Activated CD8-positive, alpha-beta T cell treated with anti-CD3 and anti-CD28 coated beads for 36 hours (primary cell): ENCODE data around the gene GTF2F2. TPM values are rescaled to one million over a fixed set of nuclear protein-coding genes. Genes with fewer than 3 reads are reported as not detected.

Source experiments
- ATAC-seq: fragments of 200-7000 bp; cut with Tn5 transposase; one replicate; pipeline ENCODE4 v1.10.0; 2021; ENCODE audit warnings: mild to moderate bottlenecking, moderate library complexity
- CTCF ChIA-PET: fragments of 350-600 bp; sonication (Branson Sonifier 250); formaldehyde crosslinking; loops from one replicate; lab custom pipeline; 2021; ENCODE audit warnings: antibody characterized with exemption; lab: Charles Lee
- POLR2A ChIA-PET: fragments of 350-600 bp; sonication (Branson Sonifier 250); formaldehyde crosslinking; loops from one replicate; lab custom pipeline; 2021; ENCODE audit warnings: antibody characterized with exemption; lab: Charles Lee
- DNase-seq: peaks from one replicate; pipeline ENCODE4 v3.0.0-alpha.2; 2020
- H3K27ac Mint-ChIP-seq: one replicate; pipeline ENCODE4 v1.8.0; 2021; ENCODE audit warnings: mild to moderate bottlenecking, mixed read lengths
- H3K27me3 Mint-ChIP-seq: one replicate; pipeline ENCODE4 v1.8.0; 2021; ENCODE audit warnings: mixed read lengths
- H3K36me3 Mint-ChIP-seq: one replicate; pipeline ENCODE4 v1.8.0; 2021; ENCODE audit warnings: low read depth, mixed read lengths
- H3K4me1 Mint-ChIP-seq: one replicate; pipeline ENCODE4 v1.8.0; 2021; ENCODE audit warnings: low read depth, mixed read lengths
- H3K4me3 Mint-ChIP-seq: one replicate; pipeline ENCODE4 v1.8.0; 2021; ENCODE audit warnings: mild to moderate bottlenecking, moderate library complexity, mixed read lengths
- H3K9me3 Mint-ChIP-seq: one replicate; pipeline ENCODE4 v1.8.0; 2021; ENCODE audit warnings: mixed read lengths
- intact Hi-C: fragments of 100-400 bp; cut with micrococcal nuclease; formaldehyde crosslinking; loops from one replicate; pipeline ENCODE4 v1.10.0; 2022
- total RNA-seq, 2 experiments: library from RNA; stranded (reverse); gene quantifications; one replicate each; pipeline ENCODE4 v1.2.3, GENCODE V29; 2021
- TF ChIP-seq, protein P1 (sequence below): fragments of 200-600 bp; IDR thresholded peaks from one replicate; pipeline ENCODE4 v1.8.0; 2022; ENCODE audit warnings: antibody characterized with exemption, mild to moderate bottlenecking

Gene GTF2F2
- total RNA-seq, 2 experiments from 2014 or later: 25.8 to 28.9 TPM

DNA sequence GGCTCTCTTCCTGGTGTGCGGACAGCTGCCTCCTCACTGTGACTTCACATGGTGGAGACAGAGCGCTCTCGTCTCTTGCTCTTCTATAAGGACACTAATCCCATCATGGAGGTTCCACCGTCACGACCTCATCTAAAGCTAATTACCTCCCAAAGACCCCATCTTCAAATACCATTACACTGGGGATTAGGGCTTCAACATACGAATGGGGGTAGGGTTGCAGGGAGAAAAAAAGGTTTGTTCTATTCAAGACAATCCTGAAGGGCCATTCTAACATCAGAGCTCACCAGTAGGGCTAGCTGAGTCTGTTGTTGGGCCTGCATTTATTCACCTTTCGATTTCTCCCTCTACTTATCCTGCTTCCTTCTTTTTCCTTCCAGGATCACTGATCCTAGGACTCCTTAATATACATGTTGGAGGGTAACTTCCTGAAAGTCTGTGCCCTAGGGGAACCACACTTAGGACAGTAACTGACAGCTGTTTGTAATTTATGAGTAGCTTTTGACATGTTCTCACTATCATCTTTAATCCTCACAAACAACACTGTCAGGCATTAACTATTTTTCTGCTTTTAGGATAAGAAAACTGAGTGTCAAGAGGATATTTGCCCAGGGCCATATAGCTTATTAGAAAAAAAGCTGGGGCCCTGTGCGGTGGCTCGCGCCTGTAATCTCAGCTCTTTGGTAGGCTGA, 18.8 kb upstream of the GTF2F2 start:
- intact Hi-C loops: loop anchor here (10.0 kb wide), 1 partner anchor 47 kb away; no protein-coding TSS in a partner anchor
- Mint-ChIP-seq H3K4me3 (no peak overlapping the region), H3K36me3 (no peaks in the 10 kb centered on the region), H3K27me3 (peaks cover 6% of the 10 kb centered on the region), H3K27ac (no peak overlapping the region), H3K9me3 (no peaks in the 10 kb centered on the region), H3K4me1 (no peaks in the 10 kb centered on the region)
- ChIA-PET CTCF (no interaction called here), POLR2A (interaction anchor here (0.6 to 1.9 kb wide), 2 partner anchors 9 to 33 kb away, joined by 3 to 4 read pairs; no protein-coding TSS in a partner anchor)
- no peak for ATAC-seq
- DNase-seq: no peak
- TF ChIP-seq, protein P1, sequence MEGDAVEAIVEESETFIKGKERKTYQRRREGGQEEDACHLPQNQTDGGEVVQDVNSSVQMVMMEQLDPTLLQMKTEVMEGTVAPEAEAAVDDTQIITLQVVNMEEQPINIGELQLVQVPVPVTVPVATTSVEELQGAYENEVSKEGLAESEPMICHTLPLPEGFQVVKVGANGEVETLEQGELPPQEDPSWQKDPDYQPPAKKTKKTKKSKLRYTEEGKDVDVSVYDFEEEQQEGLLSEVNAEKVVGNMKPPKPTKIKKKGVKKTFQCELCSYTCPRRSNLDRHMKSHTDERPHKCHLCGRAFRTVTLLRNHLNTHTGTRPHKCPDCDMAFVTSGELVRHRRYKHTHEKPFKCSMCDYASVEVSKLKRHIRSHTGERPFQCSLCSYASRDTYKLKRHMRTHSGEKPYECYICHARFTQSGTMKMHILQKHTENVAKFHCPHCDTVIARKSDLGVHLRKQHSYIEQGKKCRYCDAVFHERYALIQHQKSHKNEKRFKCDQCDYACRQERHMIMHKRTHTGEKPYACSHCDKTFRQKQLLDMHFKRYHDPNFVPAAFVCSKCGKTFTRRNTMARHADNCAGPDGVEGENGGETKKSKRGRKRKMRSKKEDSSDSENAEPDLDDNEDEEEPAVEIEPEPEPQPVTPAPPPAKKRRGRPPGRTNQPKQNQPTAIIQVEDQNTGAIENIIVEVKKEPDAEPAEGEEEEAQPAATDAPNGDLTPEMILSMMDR: no peak

DNA sequence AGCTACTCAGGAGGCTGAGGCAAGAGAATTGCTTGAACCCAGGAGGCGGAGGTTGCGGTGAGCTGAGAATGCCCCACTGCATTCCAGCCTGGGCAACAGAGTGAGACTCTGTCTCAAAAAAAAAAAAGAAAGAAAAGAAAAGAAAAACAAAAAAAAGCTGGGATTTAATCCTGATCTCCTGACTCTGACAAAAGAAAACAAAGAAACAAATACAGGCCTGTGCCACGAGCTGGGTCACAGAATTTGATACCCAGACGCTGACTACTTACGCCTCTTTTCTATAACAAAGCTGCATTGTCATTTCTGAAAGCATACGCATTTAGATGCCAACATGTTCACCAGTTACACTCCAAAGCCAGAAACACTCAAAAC, 18.2 kb upstream of the GTF2F2 start:
- ATAC-seq (no peak), DNase-seq (no peak)
- intact Hi-C loops: loop anchor here (10.0 kb wide), 1 partner anchor 47 kb away; no protein-coding TSS in a partner anchor
- CTCF ChIA-PET: no interaction called here
- no peaks in the 10 kb centered on the region for H3K9me3 Mint-ChIP-seq
- no peaks in the 10 kb centered on the region for H3K36me3 Mint-ChIP-seq
- H3K4me3 Mint-ChIP-seq: no peak overlapping the region
- POLR2A ChIA-PET: interaction anchor here (1.9 kb wide), 1 partner anchor 10 kb away, joined by 4 read pairs; no protein-coding TSS in a partner anchor
- no peak overlapping the region for H3K27ac Mint-ChIP-seq
- no peaks in the 10 kb centered on the region for H3K4me1 Mint-ChIP-seq
- H3K27me3 Mint-ChIP-seq: peaks cover 8% of the 10 kb centered on the region
- TF ChIP-seq, protein P1: no peak

DNA sequence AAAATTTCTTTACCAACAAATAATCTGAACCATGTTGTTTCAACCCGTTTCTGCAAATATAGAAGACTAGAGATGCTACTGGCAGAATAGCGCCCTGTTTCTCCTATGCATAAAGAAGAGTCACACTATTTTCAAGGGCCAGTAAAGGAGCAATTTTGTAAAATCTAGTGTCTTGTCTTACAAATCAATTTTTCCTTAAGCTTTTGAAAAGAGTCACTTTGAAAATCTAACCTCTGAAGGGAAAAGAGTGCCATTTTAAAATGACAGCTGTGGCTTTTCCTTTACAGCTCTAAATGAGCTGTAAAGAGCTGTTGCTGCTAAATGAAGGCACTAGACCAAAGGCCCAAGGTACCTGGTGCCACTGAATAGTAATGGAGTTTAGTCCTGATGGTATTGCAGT, 16.9 kb upstream of the GTF2F2 start:
- POLR2A ChIA-PET: no interaction called here
- Mint-ChIP-seq H3K4me3 (no peak overlapping the region), H3K9me3 (no peaks in the 10 kb centered on the region), H3K27me3 (peaks cover 14% of the 10 kb centered on the region), H3K36me3 (no peaks in the 10 kb centered on the region), H3K27ac (no peak overlapping the region), H3K4me1 (no peaks in the 10 kb centered on the region)
- TF ChIP-seq, protein P1: no peak
- no peak for ATAC-seq
- no peak for DNase-seq
- intact Hi-C loops: loop anchor here (10.0 kb wide), 1 partner anchor 49 kb away; no protein-coding TSS in a partner anchor
- CTCF ChIA-PET: interaction anchor here (1.6 kb wide), 1 partner anchor 13 kb away, joined by 4 read pairs; no protein-coding TSS in a partner anchor

DNA sequence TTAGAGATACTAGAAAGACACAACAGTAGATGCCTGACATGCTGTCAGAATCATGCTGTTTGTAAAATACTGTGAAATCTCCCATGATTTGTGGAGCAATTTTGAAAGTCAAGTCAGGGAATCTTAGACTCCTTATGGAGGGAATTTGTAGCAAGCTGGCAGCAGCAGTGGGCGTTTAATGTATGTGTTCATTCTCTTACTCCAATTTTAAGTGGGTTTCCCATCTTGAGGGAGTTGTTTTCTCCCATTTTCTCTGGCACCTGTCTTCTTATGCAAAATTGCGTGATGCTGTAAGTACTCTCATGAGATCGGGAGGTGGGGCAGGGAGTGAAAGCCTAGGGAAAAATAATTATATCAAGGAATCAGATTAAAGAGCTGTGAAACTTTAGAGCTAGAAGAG, 16.0 kb upstream of the GTF2F2 start:
- no peak for ATAC-seq
- Mint-ChIP-seq H3K27ac (no peak overlapping the region), H3K4me3 (no peak overlapping the region), H3K4me1 (peaks cover 5% of the 10 kb centered on the region), H3K9me3 (no peaks in the 10 kb centered on the region), H3K27me3 (peaks cover 17% of the 10 kb centered on the region), H3K36me3 (no peaks in the 10 kb centered on the region)
- DNase-seq: no peak
- CTCF ChIA-PET: interaction anchor here (1.6 kb wide), 1 partner anchor 12 kb away, joined by 4 read pairs; no protein-coding TSS in a partner anchor
- TF ChIP-seq, protein P1: no peak
- intact Hi-C loops: loop anchor here (10.0 kb wide), 1 partner anchor 49 kb away; no protein-coding TSS in a partner anchor
- POLR2A ChIA-PET: no interaction called here

DNA sequence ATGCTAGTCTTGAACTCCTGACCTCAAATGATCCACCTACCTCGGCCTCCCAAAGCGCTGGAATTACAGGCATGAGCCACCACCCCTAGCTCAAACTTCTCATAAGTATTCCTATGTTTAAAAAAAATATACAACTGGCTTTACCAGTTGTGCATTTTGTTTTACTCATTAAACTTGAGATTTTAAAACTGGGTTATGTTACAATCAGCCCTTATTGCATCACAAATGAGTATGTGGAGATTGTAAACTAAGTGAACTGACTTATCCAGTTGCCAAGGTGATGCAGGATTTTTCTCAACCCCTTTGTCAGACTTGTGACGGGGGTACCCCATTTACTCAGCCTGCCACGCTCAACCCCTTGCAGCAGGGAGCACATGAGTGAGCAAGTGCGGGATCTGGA, 14.4 kb upstream of the GTF2F2 start:
- CTCF ChIA-PET: interaction anchor here (1.2 kb wide), 1 partner anchor 169 kb away, joined by 3 read pairs; no protein-coding TSS in a partner anchor

More for the DNA sequence above, 14.4 kb upstream of the GTF2F2 start:
- no peaks in the 10 kb centered on the region for H3K36me3 Mint-ChIP-seq
- H3K27ac Mint-ChIP-seq: no peak overlapping the region
- TF ChIP-seq, protein P1: no peak
- H3K4me3 Mint-ChIP-seq: no peak overlapping the region
- peaks cover 18% of the 10 kb centered on the region for H3K27me3 Mint-ChIP-seq
- no peak for DNase-seq
- no peak for ATAC-seq
- POLR2A ChIA-PET: no interaction called here
- H3K9me3 Mint-ChIP-seq: no peaks in the 10 kb centered on the region
- intact Hi-C loops: loop anchor here (10.0 kb wide), 1 partner anchor 51 kb away; no protein-coding TSS in a partner anchor
- peaks cover 7% of the 10 kb centered on the region for H3K4me1 Mint-ChIP-seq
